NCI-H1048 (cell line): Measurements from ENCODE around the gene KDM6A.
A peak's percentile ranks its signal among the peaks of the same experiment; 100 is the strongest.
"Not testable (repeated sequence)": the region's sequence is repeated elsewhere in the genome, so short reads cannot be mapped to it uniquely, and the experiment has no call there.

ENCODE experiments used
- DNase-seq: peaks from one replicate; lab custom pipeline; 2025; lab: John Stamatoyannopoulos, UW

KDM6A gene

DNA sequence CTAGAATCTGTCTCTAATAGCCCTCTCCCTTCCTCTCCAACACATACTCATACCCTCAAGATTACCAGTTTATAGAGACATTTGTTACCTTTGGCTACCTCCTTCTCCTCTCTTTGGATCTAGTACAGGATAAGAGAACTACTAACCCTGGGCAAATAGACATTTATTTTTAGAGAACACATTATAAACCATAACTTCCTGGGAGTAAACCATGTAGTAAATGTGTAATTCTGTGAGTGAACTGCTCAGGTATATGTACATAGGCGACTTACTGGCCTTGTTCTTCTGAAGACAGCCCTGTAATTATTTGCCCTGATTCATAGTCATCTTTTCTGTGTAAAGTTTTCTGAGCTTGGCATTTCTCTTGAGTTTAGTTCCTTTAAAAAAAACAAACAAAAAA is 94.2 kb downstream of the KDM6A start:
- DNase-seq: no peak

DNA sequence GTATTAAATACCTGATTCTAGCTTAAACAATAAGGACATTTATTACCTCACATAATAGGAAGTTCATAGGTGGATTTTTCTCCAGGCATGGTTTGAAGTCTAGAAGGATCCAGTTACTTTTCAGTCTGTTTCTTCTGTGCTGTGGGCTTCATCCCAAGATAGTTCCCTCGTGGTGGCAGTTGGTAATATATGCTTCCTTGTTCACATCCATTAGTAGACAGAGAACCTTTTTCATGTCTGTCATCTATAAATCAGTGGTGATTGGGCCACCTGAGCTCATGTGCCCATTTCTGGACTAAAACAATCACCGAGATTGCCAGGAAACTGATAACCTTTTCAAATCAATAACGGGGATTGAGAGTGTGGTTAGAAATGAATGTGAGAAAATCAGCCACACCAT is 97.7 kb downstream of the KDM6A start:
- DNase-seq: no peak

DNA sequence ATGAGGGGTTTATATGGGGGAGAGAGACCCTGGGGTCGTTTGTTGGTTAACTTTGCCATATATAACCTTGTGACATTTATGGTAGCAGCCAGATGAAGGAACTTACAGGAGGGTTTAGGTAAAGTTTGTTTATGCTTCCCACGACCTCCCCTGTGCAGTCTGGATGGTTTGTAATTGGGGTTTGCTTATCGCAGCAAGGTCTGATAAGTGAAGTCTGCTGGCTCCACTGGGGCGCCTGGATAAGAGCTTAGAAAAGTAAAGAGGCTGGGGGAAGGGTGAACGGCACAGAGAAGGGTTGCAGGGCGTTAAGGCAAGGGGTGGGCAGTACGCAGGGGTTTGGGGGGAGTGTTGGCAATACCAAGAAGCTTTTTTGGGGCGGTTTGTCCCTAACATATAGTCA is 98.7 kb downstream of the KDM6A start:
- no peak for DNase-seq

DNA sequence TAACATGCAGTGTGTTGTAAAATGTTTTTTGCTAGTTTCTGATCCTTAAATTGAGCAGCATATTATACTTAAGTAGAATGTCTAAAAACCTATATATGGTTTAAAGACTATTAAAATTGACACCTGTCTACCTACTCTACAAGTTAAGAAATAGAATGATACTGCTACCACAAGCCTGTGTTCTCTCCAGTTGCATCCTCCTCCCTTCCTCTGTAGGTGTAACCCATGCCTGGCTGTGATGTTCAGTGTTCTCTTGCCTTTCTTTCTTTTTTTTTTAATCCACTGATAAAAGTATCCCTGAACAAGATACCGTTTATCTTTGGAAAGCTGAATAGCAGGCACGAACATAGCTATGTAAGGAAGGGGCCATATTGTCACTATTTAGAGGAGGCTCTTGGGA is 99.1 kb downstream of the KDM6A start:
- DNase-seq: no peak

DNA sequence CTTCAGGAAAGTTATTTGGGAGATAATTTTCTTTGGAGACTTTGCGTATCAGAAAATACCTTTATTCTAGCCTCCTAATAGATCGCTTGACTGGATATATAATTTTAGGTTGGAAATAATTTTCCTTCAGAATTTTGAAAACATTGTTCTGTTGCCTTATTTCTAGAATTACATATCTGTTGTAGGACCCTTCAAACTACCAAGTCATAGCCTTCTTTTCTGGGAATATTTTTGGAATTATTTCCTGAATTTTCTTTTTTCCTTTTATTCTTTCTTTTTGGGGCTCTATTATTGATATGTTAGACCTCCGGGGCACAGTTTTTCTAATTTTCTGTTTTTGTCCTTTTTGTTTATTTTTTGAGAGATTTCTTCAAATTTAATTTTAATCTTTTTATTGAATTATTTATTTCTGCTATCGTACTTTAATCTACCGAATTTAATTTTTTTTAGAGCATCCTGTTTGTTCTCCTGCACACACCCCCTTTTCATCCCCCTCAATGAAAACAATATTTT is 100.5 kb downstream of the KDM6A start:
- DNase-seq: no peak

DNA sequence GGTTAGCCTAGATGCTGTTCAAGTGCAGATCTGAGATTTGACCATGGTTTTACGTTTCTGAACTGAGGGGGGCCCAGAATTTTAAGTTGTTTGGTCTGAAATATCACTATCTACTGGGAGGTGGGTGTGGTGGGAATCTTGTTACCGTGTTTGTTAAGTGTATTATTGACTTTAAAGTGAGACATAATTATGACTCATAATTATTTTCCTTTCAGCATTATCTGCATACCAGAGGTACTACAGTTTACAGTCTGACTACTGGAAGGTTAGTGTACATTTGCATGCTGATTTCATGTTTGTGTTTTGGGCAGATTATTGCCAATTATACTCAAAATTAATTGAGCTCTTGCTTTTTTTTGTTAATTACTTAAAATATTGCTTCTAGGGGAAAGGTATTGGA is 101.5 kb downstream of the KDM6A start:
- DNase-seq: no peak

DNA sequence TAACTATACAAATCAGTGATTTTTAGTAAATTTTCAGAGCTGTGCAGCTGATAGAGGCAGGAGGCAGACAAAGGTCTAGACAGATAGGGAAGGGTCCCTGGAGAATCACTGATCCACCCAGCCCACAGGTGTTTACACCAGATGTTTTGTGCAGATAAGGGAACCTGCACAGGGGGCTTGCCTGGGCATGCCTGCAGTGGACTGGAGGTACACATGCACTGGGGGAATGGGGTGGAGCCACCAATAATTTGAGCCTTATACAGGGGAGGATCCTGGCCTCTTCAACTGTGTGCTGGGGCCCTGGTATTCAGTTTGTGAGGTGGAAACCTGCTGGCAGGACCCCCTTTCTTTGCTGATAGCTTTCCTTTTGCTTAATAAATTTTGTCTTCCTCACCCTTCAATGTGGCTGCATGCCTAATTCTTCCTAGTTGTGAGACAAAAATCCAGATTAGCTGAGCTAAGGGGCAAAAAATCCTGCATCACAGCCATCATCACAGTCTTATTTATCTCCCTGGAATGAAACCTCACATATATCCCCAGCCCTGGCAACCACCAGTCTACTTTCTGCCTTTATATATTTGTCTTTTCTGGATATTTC is 102.8 kb downstream of the KDM6A start:
- no peak for DNase-seq

DNA sequence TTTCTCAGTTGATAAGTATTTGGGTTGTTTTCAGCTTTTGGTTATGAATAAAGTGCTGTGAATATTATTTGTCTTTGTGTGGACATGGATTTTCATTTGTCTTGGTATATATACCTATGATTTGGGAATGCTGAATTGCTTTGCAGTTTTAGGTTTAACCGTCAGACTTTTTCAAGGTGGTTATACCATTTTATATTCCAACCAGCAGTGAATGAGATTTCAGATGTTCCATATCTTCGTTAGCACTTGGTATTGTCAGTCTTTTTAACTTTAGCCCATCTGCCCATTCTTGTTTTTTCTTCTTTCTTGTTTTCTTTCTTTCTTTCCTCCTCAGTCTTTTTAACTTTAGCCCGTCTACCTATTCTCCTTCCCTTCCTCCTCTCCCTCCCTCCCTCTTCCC is 106.0 kb downstream of the KDM6A start:
- no peak for DNase-seq

DNA sequence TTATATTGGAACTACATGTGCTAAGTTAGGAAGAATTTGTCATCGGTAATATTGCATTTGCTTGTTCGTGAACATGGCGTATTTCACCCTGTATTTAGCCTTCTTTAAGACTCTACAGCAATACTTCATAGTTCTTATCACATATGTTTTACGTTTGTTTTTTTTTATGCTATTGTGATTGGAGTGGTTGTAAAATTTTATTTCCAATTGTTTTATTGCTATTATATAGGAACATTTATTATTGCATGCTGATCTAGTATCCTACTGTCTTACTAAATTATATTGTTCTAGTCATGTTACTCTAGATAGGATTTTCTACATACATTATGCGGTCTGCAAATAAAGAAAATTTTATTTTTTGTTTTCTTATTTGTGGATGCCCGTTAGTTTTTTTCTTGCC is 107.4 kb downstream of the KDM6A start:
- DNase-seq: no peak

DNA sequence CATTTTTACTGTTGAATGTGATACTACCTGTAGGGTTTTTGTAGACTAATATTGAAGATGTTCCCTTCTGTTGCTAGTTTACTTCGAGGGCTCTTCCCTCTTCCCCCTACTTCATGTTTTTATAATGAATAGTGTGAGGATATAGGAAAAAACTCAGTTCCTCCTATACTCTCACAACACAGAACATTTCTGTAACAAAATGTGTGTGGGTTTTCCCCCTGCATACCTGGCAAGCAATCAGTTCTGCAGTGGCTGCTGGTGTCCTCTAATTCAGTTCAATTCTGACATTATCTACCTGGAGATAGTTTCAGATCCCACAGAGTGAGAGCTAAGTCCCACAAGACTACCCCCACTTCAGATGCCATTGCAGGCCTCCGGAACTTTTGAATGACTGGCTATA is 107.9 kb downstream of the KDM6A start:
- DNase-seq: no peak

DNA sequence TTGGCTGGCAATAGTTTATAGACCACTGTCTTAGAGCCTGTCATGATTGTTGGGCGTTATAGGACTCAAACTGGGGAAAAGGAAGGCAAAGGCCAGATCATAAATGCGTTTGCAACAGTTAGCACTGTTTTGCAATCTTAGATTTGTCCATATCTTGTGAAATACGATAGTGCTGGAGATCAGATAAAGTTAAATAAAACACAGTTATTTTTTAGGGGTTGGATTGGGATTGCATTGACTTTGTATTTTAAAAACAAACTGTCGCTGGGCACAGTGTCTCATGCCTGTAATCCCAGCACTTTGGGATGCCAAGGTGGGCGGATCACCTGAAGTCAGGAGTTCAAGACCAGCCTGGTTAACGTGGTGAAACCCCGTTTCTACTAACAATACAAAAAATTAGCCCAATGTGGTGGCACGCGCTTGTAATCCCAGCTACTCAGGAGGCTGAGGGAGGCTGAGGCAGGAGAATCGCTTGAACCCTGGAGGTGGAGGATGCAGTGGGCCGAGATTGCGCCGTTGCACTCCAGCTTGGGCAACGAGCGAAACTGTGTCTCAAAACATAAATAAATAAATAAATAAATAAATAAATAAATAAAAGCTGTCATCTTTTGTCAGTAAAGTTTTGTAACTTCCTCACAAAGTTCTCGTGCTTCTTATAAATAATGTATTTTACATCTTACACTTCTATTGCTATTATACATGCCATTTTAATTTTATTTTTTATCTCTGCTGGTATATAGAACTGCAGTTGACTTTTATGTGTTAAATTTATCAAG is 117.2 kb downstream of the KDM6A start:
- DNase-seq: no peak

DNA sequence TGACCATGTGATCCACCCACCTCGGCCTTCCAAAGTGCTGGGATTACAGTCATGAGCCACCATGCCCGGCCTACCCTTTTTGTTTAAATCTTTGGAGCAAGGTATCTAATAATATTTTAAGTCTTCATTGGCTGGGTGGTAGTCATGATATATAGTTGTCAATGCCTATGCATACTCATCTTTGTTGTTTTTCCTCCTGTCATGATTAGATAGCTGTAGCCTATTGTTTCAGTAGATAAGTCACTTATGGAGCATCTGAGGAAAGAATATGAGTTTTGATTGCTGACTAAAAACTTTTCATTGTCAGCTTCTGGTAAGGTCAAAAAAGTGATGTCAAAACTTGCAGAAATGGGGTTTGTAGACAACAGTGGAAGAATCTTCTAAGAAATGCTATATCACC is 119.8 kb downstream of the KDM6A start:
- DNase-seq: no peak

DNA sequence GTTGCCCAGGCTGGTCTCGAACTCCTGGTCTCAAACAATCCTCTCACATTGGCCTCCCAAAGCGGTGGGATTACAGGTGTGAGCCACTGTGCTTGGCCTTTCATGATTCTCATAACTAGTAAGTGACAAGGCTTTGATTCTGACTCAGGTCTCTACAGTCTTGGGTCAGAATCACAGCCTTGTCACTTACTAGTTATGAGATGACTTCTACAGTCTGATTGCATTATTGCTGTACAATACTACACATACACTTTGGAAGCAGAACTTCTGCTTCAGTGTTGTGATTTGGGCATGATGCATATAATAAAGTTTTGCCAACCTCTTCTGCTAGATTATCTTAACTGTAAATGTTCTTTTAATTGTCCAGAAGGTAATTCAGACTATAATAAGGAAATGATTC is 123.3 kb downstream of the KDM6A start:
- no peak for DNase-seq

DNA sequence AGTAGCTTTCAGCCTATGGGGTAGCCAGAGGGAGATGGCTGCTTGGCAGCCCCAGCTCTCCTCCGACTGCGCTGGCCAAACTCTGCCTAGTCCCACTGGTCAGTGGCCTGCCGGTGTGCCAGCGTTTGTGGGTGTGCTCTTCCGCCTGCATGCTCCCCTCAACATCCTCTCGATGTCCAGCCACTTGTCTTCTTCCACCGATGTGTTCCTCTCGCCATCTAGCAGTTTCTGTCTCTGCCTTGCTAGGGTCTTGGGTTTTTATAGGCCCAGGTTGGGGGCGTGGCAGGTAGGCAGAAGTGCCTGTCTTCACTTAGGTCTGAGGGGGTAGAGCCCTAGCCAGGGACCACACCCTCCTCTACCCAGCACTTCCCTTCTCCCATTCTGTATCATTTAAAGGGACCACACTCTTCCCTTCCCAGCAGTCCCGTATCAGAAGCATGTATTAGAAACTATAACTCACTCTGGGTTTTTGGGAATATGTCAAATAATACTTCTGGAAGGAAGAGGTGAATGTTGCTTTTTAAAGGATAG is 124.4 kb downstream of the KDM6A start:
- no peak for DNase-seq

DNA sequence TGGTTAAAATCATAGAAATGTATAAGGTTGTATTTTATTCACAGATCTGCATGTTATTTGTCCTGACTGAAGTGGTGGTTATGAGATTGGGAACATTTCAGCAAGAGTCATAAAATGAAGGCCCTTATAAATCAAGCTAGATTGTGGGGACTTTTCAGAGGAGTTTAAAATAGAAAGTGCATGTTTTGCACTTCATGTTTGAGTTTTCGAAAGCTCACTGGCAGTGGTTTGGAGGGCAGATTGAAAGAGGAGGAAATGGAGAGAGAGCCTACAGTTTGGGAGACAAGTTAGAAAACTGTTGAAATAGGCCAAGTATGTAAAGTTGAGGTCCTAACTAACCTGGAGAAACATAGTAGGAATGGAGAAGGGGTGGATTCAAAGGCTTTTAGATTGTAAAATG is 124.9 kb downstream of the KDM6A start:
- no peak for DNase-seq

DNA sequence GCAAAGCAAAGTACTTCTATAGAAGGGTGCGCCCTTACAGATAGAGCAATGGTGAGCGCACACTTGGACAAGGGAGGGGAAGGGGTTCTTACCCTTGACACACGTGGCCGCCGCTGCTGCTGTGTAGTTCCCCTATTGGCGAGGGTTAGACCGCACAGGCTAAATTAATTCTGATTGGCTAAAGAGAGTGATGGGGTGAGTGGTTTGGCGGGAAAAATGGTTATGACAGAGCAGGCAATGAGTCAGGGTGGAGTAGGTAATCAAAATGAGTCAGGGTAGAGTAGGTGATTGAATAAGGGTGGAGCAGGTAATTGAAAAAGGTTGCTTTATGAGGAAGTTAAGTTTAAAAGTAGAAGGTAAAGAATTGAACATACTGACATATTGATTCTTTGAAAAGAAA is 126.2 kb downstream of the KDM6A start:
- DNase-seq: not testable (repeated sequence)

DNA sequence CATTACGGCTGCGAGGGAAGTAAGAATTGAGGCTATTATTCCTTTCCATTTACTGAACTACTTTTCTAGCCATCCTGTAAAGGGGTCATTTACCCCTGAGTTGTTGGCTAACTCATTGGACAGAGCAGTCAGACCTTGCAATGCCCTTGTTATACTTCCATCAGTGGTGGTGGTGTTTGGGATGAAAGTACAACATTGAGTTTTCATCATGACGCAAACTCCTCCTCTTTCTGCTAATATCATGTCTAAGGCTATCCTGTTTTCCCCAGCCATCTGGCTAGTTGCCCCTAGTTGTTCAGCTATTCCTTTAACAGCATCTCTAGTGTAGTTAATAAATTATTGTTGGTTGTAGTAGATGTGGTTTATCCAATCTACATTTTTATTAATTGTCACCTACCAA is 126.9 kb downstream of the KDM6A start:
- DNase-seq: not testable (repeated sequence)

DNA sequence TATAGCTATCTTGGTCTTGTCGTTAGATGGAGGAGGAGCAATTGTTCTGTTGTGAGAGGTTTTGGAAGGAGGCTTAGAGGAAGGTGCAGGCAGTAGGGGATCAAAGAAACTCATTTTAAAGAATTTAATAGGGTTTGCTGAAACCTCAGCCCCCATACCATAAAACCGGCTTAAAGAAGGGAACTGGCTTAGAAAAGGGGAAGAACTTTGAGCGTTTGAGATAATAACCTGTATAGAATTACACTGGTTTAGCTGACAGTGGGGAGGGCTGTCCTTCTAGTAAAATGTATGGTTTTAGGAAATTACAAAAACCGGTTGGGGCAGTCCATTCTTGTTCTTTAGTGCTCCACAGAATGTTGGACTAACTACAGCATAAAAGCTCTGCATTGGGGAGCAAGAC is 128.1 kb downstream of the KDM6A start:
- peak; percentile 8 for DNase-seq

DNA sequence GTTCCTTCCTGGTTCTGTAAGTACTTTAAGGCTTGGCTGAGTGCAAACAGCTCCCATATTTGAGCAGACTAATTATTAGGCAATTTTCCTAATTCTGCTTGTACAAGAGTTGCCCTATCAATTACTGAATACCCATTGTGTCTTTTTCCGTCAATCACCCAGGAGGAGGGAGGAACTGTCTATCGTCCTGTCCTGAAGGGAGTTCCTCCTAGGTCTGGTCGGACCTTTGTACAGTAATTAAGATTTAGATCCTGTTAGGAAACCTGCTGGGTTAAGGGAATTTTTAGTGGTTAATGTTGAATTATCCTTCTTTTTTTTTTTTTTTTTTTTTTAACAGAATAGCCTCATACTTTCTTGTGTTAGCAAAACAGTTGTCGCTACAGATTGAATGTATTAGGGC is 130.1 kb downstream of the KDM6A start:
- no peak for DNase-seq

DNA sequence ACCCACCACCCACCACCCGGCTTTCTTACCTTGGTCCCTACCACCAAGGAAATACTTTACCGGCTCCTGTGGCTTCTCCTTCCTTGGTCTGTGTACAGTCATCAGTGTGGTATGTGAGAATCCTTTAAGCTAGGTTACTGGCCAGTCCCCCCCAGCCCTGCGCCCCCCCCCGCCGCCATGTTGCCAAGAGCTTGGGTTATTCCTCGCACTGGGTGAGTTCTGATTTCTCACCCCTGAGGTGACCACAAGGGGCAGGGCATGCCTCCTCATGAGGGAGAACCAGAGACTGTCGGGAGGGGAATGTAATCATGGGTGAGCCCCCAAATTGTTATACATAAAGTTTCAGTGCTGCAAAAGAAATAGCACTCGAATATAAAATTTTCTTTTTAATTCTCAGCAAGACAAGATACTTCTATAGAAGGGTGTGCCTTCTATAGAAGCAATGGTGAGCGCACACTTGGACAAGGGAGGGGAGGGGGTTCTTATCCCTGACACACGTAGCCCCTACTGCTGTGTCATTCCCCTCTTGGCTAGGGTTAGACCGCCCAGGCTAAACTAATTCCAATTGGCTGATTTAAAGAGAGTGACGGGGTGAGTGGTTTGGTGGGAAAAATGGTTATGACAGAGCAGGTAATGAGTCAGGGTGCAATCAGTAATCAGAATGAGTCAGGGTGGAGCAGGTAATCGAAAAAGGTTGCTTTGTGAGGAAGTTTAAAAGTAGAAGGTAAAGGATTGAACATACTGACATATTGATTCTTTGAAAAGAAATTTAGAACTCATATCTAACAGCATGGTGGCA is 133.2 kb downstream of the KDM6A start:
- DNase-seq: no peak

DNA sequence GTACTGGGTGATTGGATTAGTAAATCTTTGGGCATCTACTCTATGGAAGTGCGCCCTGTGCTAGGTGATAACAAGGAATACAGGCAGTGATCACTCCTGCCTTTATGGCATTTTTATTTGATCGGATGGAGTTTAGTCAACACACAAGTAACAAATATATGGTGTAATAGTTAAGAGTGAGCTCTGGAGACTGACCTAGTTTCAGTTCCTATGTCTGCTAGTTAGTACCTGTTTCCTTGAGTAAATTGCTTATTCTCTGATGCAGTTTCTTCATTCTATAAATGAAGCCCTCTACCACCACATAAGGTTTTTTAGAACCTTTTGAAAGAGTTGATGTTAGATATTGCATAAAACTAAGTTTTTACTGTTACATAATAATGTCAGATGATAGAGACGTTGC is 134.6 kb downstream of the KDM6A start:
- no peak for DNase-seq

DNA sequence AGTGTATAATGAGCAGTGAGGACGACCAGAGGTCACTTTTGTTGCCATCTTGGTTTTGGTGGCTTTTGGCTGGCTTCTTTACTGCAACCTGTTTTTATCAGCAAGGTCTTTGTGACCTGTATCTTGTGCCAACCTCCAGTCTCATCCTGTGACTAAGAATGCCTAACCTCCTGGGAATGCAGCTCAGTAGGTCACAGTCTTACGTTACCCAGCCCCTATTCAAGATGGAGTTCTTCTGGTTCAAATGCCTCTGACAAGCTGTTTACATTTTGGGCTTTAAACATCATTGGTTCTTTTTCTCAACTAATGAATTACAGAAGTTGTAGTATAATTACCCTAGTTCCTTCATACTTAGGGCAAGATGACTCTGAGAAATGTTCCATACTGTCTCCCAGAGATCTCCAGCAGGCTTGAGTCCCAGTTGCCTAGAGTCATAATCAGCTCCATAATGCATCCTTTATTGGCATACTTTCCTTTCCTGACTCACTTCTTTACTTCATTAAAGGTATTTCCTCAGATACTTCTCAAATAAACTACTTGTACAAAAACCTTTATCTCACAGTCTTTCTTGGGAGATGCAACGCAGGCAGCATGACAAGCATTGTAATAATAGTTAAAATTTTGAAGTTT is 136.5 kb downstream of the KDM6A start:
- DNase-seq: no peak
